ENCODE measurements around the gene M1AP.

- TF ChIP-seq CTCF (optimal IDR thresholded peaks at IDR 0.05 in 1 of 3, IDR thresholded peaks at IDR 0.05 in 1 of 3, conservative IDR thresholded peaks at IDR 0.05 in 1 of 3; ENCODE audit: extremely low read depth in 1 of 3, insufficient read depth in 2 of 3, low read length in 3 of 3) (no peak), EZH2 (IDR thresholded peaks at IDR 0.05; ENCODE audit: low read length) (no peak)
Observed at GRCh38 chr2:74534411-74534810, 113.7 kb downstream of the M1AP start.
